ENCODE data around the gene INS. TPM values are rescaled to one million over a fixed set of nuclear protein-coding genes. Genes with fewer than 3 reads are reported as not detected.

The INS gene
- total and polyA plus RNA-seq, 2 of the 8 experiments (the other 6 are each of a cell fraction or from before 2014, with no cell fraction given) = not detected

- TF ChIP-seq, protein P1, sequence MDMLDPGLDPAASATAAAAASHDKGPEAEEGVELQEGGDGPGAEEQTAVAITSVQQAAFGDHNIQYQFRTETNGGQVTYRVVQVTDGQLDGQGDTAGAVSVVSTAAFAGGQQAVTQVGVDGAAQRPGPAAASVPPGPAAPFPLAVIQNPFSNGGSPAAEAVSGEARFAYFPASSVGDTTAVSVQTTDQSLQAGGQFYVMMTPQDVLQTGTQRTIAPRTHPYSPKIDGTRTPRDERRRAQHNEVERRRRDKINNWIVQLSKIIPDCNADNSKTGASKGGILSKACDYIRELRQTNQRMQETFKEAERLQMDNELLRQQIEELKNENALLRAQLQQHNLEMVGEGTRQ (IDR thresholded peaks at IDR 0.05; ENCODE audit: low read length) = no peak
- no peak for TF ChIP-seq CHD1 (IDR thresholded peaks at IDR 0.05; ENCODE audit: low read depth, low read length)
These were observed 47.0 kb upstream of the INS start (continued) for GRCh38 chr11:2207773-2208621.

All from H1 (cell line).